HG03342 (cell line): ENCODE data around the gene TGM2.

ENCODE experiments used
- ATAC-seq: cut with Tn5 transposase; IDR thresholded peaks from one replicate; pipeline ENCODE4 v1.9.1; 2021; ENCODE audit warnings: mild to moderate bottlenecking, moderate library complexity; ENCODE audit not compliant: unreplicated experiment

Gene TGM2

DNA sequence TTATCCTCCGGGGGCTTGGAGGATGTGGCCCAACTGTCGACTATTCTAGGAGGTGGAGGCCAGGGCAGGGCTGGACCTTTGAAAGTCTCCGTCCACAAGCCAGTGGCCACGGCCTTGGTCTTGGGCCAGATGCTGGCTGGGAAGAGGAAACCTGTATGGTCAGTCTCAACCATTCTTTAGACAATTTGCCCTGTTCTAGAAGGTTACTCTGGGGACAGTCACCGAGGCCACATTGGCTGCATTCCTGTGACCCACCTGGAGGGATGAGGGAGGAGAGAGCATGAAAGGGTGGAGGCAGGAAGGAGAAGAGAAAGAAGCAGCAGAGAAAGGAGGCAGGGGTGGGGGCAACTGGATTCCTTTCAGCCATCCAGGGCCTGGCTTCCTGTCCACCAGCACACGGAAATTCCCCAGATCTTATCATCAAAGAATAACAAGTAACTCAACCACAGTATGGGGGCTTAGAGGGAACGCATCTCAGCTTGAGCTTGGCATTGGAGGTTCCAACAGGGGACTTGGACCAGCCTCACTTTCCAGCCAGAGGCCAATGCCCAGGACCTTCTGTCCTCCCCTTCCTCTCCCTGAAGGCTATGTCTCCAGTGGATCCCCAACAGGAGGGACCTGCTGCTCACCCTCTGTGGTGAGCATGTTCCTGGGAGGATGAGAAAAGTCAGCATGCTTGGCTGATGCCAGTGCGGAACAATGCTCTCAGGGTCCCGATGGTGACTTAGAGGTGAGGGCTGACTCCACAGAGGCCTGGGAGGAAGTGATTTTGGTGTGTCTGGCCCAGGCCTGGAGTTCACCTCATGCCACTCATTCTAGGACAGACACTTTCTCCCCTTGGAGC lies 30.4 kb downstream of the TGM2 start:
- ATAC-seq = no peak

GRCh38 chr20:38133680-38134426 lies 31.2 kb downstream of the TGM2 start:
- ATAC-seq = no peak

- no peak for ATAC-seq
These were observed 32.1 kb downstream of the TGM2 start for GRCh38 chr20:38132910-38133501.

GRCh38 chr20:38132156-38132909 lies 32.7 kb downstream of the TGM2 start:
- ATAC-seq = no peak

- no peak for ATAC-seq
These were observed 33.4 kb downstream of the TGM2 start for GRCh38 chr20:38131588-38132121.

DNA sequence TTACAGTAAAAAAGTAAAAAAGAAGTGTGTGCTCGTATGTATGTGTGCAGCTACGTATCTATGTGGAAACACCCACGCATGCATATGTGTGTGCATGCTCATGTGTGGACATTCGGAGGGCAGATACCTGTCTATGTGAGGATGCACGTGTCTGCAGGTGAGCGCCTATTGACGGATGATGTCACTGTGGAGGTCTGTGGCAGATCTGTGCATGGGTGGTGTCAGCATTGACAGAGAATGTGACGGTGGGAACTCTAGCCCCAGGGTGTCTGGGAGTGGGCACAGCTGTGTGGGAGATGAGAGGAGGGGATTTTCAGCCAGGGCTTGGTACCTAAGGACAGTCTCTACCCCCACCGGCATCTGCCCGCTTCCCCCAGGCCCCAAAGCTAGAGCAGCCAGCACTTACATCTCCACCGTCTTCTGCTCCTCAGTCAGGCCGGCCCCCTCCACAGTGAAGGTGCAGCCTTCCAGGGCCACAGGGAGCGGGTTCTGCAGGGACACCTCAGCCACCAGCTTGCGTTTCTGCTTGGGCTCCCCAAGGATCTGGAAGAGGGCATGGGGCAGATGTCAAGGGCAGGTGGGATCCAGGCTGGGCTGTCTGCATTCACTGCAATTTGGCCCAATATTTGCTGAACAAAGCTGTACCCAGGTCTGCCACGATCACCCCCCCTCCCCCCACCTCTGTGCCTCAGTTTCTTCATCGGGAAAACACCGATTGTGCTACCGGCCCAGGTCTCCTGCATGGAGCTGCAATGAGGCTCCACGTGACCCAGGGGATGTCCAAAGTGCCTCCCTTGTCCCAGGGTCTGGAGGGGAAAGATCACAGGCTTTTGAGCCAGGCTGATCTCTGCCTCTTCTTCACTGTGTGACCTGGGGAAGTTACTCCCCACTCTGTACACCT lies 34.1 kb downstream of the TGM2 start:
- no peak for ATAC-seq

GRCh38 chr20:38129893-38130609 lies 35.0 kb downstream of the TGM2 start:
- no peak for ATAC-seq

GRCh38 chr20:38129248-38129865 lies 35.7 kb downstream of the TGM2 start:
- ATAC-seq = no peak

DNA sequence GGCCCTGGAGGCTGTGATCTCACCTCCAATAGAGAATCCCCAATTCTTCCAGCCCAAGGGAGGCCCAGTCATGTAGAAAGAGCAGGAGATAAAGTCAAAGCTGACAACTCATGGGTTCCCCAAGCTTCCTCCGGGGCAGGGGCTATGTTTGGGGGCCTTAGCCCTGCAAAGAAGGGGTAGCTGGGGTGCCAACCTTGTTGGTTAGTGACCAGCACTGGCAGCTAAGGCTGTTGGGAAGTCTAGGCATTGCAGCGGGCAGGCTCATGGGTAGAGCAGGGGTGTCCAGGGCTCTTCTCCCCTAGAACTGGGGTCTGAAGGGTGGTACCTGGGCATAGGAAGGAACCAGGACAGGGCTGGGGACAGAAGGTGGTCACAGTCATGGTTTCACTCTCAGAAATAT lies 36.4 kb downstream of the TGM2 start:
- ATAC-seq = no peak

- ATAC-seq = no peak
These were observed 37.0 kb downstream of the TGM2 start for GRCh38 chr20:38127920-38128528.

DNA sequence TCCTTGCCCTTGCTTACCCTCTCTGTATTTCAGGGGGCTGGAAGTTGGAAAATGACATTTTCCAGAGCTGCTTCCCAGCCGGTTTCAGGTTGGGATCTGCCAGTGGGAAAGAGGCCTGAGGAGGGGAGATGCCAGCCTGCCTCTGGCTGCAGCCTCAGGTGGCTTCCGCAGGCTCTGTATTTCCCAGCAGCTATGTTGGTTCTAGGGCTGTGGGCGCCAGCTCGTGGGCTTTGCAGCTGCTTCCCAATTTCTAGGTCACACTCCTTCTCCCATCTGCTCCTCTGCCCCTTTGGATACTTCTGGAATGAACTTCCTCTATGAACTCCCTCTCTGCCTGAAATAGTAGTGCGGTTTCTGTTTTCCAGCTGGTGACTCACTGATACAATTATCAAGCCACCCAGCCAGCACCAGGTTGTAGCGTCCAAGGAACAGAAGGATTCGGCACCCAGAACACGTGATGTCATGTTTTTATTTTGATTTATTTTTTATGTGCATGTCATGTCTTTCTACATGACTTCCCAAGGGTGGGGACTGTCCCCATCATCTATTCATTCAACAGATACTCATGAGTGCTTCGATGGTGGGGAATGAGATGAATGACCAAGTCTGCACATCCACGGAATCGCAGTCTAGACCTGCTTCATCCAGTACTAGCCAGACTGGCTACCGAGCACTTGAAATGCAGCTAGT lies 38.0 kb downstream of the TGM2 start:
- ATAC-seq = no peak

DNA sequence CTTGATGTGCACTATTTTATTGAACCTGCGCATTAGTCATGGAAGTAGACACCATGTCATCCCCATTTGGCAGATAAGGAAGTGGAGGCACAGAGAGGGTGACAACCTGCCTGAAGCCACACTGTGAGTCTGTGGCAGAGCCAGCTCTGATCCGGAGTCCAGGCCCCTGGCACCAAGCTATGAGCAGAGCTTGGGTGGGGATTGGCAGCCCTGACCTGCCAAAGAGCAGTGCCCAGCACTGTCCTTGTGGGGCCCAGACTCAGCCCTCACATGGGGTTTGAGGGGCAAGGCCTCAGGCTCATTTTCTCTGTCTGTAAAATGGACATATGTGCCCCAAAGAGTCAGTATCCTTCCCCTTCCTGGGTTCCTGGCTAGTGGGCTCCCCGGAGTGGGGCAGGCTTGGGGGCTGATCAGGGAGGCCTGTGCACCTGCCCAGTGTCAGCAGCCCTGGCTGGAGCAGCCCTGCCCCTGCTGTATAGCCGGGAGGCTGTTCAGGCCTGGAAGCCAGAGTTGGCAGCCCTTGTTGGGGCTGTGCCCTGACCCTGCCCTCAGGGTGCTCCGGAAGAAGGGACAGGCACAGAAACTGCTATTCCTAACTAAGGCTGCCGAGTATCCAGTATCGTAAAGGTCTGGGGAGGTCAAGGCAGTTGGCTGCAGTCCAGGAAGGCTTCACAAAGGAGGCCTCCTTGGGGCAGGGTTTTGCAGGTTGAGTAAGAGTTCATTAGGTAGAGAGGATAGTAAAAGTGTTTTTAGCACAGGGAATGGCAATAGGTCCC lies 38.7 kb downstream of the TGM2 start:
- ATAC-seq = no peak

DNA sequence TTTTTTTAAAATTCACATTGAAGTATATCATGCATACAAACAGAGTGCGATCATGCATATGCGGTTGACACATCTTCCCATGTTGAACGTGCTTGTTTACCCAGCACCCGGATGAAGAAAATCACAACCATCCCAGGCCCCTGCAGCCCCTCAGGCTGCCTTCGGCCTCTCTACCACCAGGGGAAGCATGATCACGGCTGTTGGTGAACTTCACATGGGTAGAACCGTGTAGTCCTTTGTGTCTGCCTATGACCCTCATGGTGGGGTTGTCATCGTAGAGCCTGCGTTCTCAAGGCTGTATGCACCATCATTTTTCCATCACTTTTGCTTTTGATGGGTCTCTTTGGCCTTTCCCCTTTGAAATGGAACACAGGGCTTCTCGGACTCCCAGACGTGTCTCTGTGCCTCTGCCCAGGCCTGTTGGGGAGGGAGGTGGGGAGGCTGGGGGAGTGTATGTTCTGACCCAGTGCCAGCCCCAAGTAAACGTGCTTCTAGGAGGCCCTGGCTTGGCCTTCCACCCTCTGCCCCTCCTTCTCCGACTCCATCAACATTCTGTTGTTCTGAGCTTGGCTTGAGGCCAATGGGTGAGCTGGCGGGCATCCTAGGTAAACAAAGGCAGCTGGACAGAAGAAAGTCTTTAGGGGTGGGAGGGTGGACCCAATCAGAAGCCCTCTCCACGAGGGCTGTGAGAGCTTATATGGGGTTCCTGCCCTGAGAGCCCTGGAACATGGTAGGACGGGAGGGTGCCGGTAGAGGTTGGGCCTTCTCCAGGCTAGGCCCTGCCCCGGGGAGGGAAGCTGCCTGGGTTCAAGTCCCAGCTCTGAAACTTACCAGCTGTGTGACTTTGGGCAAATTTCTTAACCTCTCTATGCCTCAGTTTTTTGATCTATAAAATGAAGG lies 39.7 kb downstream of the TGM2 start:
- no peak for ATAC-seq

- ATAC-seq = no peak
These were observed 42.0 kb downstream of the TGM2 start for GRCh38 chr20:38123021-38123587.

DNA sequence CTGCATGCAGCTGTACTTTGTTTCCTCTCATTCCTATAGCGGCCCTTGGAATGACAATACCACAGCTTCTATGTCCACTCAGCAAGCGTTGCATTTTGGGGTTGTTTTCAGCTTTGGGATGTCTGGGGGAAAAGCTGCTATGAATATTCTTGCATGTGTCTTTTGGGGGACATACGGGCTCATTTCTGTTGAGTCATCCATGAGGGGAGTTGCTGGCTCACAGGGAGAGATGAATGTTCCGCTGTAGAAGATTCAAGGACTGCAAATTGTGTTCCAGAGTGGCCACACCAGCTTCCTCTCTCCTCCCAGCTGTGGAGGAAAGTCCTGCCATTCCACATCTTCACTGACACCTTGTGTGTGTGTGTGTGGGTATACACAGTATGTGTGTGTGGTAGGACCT lies 43.3 kb downstream of the TGM2 start:
- ATAC-seq = no peak

GRCh38 chr20:38120625-38120988 lies 44.5 kb downstream of the TGM2 start:
- no peak for ATAC-seq
